Activated T-cell treated with anti-CD3 and anti-CD28 coated beads, Interleukin-2, amount 50 U/mL, for 24 hours (primary cell): ENCODE measurements around the gene TEX14.

Experiments used
- DNase-seq: peaks from one replicate; pipeline ENCODE4 v3.0.0-alpha.2; 2020
- H3K27ac Mint-ChIP-seq: 2 replicates; pipeline ENCODE4 v1.8.0; 2020; ENCODE audit warnings: mild to moderate bottlenecking, mixed read lengths
- H3K27me3 Mint-ChIP-seq: 2 replicates; pipeline ENCODE4 v1.8.0; 2020; ENCODE audit warnings: mixed read lengths
- H3K36me3 Mint-ChIP-seq: 2 replicates; pipeline ENCODE4 v1.8.0; 2020; ENCODE audit warnings: low read depth, mixed read lengths
- H3K4me1 Mint-ChIP-seq: 2 replicates; pipeline ENCODE4 v1.8.0; 2020; ENCODE audit warnings: low read depth, mixed read lengths
- H3K4me3 Mint-ChIP-seq: 2 replicates; pipeline ENCODE4 v1.8.0; 2020; ENCODE audit warnings: mild to moderate bottlenecking, moderate library complexity, mixed read lengths
- H3K9me3 Mint-ChIP-seq: 2 replicates; pipeline ENCODE4 v1.8.0; 2020; ENCODE audit warnings: mixed read lengths

Gene TEX14

GRCh38 chr17:58617563-58617962 is 74.3 kb downstream of the TEX14 start:
- Mint-ChIP-seq H3K4me3 (no peak overlapping the region), H3K36me3 (no peaks in the 10 kb centered on the region), H3K9me3 (no peaks in the 10 kb centered on the region), H3K27ac (no peak overlapping the region), H3K27me3 (no peaks in the 10 kb centered on the region), H3K4me1 (peaks cover 10% of the 10 kb centered on the region)
- DNase-seq, result no peak

- peak overlapping the region; percentile 20 for H3K27ac Mint-ChIP-seq
These were observed 75.8 kb downstream of the TEX14 start for GRCh38 chr17:58615768-58616659.

GRCh38 chr17:58614859-58615459 is 76.9 kb downstream of the TEX14 start:
- H3K9me3 Mint-ChIP-seq, result no peaks in the 10 kb centered on the region
- H3K4me3 Mint-ChIP-seq, result no peak overlapping the region
- no peaks in the 10 kb centered on the region for H3K27me3 Mint-ChIP-seq
- H3K27ac Mint-ChIP-seq, result no peak overlapping the region
- no peaks in the 10 kb centered on the region for H3K36me3 Mint-ChIP-seq
- no peak for DNase-seq
- peaks cover 10% of the 10 kb centered on the region for H3K4me1 Mint-ChIP-seq

More at GRCh38 chr17:58615768-58616659, 75.8 kb downstream of the TEX14 start:
- H3K4me1 Mint-ChIP-seq, result peaks cover 10% of the 10 kb centered on the region
- DNase-seq, result no peak
- H3K36me3 Mint-ChIP-seq, result no peaks in the 10 kb centered on the region
- H3K27me3 Mint-ChIP-seq, result no peaks in the 10 kb centered on the region
- no peak overlapping the region for H3K4me3 Mint-ChIP-seq
- H3K9me3 Mint-ChIP-seq, result no peaks in the 10 kb centered on the region

- no peak overlapping the region for H3K4me3 Mint-ChIP-seq
- peaks cover 10% of the 10 kb centered on the region for H3K4me1 Mint-ChIP-seq
- H3K9me3 Mint-ChIP-seq, result no peaks in the 10 kb centered on the region
- no peak for DNase-seq
- H3K27ac Mint-ChIP-seq, result no peak overlapping the region
- no peaks in the 10 kb centered on the region for H3K27me3 Mint-ChIP-seq
- H3K36me3 Mint-ChIP-seq, result no peaks in the 10 kb centered on the region
These were observed 80.5 kb downstream of the TEX14 start for GRCh38 chr17:58611331-58611730.

GRCh38 chr17:58606934-58607333 is 84.9 kb downstream of the TEX14 start:
- Mint-ChIP-seq H3K27ac (no peak overlapping the region), H3K9me3 (no peaks in the 10 kb centered on the region), H3K36me3 (no peaks in the 10 kb centered on the region), H3K4me1 (peaks cover 7% of the 10 kb centered on the region), H3K27me3 (no peaks in the 10 kb centered on the region), H3K4me3 (no peak overlapping the region)
- no peak for DNase-seq

GRCh38 chr17:58605986-58606385 is 85.9 kb downstream of the TEX14 start:
- DNase-seq, result no peak
- Mint-ChIP-seq H3K36me3 (no peaks in the 10 kb centered on the region), H3K27ac (peak overlapping the region; percentile 1), H3K27me3 (no peaks in the 10 kb centered on the region), H3K4me3 (no peak overlapping the region), H3K4me1 (peaks cover 7% of the 10 kb centered on the region), H3K9me3 (no peaks in the 10 kb centered on the region)

GRCh38 chr17:58605470-58605869 is 86.4 kb downstream of the TEX14 start:
- no peak for DNase-seq
- H3K4me1 Mint-ChIP-seq, result peaks cover 7% of the 10 kb centered on the region
- no peak overlapping the region for H3K4me3 Mint-ChIP-seq
- no peaks in the 10 kb centered on the region for H3K27me3 Mint-ChIP-seq
- peak overlapping the region; percentile 35 for H3K27ac Mint-ChIP-seq
- no peaks in the 10 kb centered on the region for H3K9me3 Mint-ChIP-seq
- H3K36me3 Mint-ChIP-seq, result no peaks in the 10 kb centered on the region

GRCh38 chr17:58601976-58602375 is 89.9 kb downstream of the TEX14 start:
- Mint-ChIP-seq H3K27ac (no peak overlapping the region), H3K4me3 (no peak overlapping the region), H3K27me3 (no peaks in the 10 kb centered on the region), H3K9me3 (no peaks in the 10 kb centered on the region), H3K36me3 (no peaks in the 10 kb centered on the region), H3K4me1 (peaks cover 7% of the 10 kb centered on the region)
- DNase-seq, result no peak

- no peak overlapping the region for H3K27ac Mint-ChIP-seq
- H3K9me3 Mint-ChIP-seq, result no peaks in the 10 kb centered on the region
- H3K4me3 Mint-ChIP-seq, result no peak overlapping the region
- H3K27me3 Mint-ChIP-seq, result no peaks in the 10 kb centered on the region
- H3K4me1 Mint-ChIP-seq, result no peaks in the 10 kb centered on the region
- H3K36me3 Mint-ChIP-seq, result no peaks in the 10 kb centered on the region
- DNase-seq, result no peak
These were observed 94.5 kb downstream of the TEX14 start for GRCh38 chr17:58597371-58597770.

- Mint-ChIP-seq H3K27ac (no peak overlapping the region), H3K27me3 (no peaks in the 10 kb centered on the region), H3K4me1 (no peaks in the 10 kb centered on the region), H3K9me3 (no peaks in the 10 kb centered on the region), H3K36me3 (no peaks in the 10 kb centered on the region), H3K4me3 (no peak overlapping the region)
- DNase-seq, result no peak
These were observed 96.6 kb downstream of the TEX14 start for GRCh38 chr17:58595194-58595792.

- Mint-ChIP-seq H3K9me3 (no peaks in the 10 kb centered on the region), H3K27me3 (no peaks in the 10 kb centered on the region), H3K36me3 (no peaks in the 10 kb centered on the region), H3K4me3 (no peak overlapping the region), H3K4me1 (no peaks in the 10 kb centered on the region), H3K27ac (no peak overlapping the region)
- DNase-seq, result no peak
These were observed 98.7 kb downstream of the TEX14 start for GRCh38 chr17:58593123-58593522.

GRCh38 chr17:58591455-58591854 is 100.4 kb downstream of the TEX14 start:
- no peak for DNase-seq
- no peaks in the 10 kb centered on the region for H3K4me1 Mint-ChIP-seq
- no peaks in the 10 kb centered on the region for H3K36me3 Mint-ChIP-seq
- H3K4me3 Mint-ChIP-seq, result no peak overlapping the region
- no peaks in the 10 kb centered on the region for H3K9me3 Mint-ChIP-seq
- H3K27ac Mint-ChIP-seq, result no peak overlapping the region
- H3K27me3 Mint-ChIP-seq, result no peaks in the 10 kb centered on the region

GRCh38 chr17:58590377-58590776 is 101.5 kb downstream of the TEX14 start:
- Mint-ChIP-seq H3K36me3 (no peaks in the 10 kb centered on the region), H3K4me1 (no peaks in the 10 kb centered on the region), H3K9me3 (no peaks in the 10 kb centered on the region), H3K27ac (no peak overlapping the region), H3K4me3 (no peak overlapping the region), H3K27me3 (no peaks in the 10 kb centered on the region)
- DNase-seq, result no peak

- Mint-ChIP-seq H3K9me3 (no peaks in the 10 kb centered on the region), H3K36me3 (no peaks in the 10 kb centered on the region)
These were observed 104.1 kb downstream of the TEX14 start for GRCh38 chr17:58587713-58588117.

More at GRCh38 chr17:58587713-58588117, 104.1 kb downstream of the TEX14 start:
- no peak overlapping the region for H3K27ac Mint-ChIP-seq
- peak; percentile 73 for DNase-seq
- H3K4me1 Mint-ChIP-seq, result no peaks in the 10 kb centered on the region
- no peaks in the 10 kb centered on the region for H3K27me3 Mint-ChIP-seq
- H3K4me3 Mint-ChIP-seq, result no peak overlapping the region
